Effector memory CD4-positive, alpha-beta T cell (primary cell): ENCODE measurements around the gene LRRC7.

Experiments
- DNase-seq, 3 donors: peaks; one replicate each; pipeline ENCODE4 v3.0.0-alpha.2; 2020
- H3K27ac ChIP-seq: 2 replicates; pipeline ENCODE4 v1.7.0; 2013; ENCODE audit warnings: mild to moderate bottlenecking, low read length, moderate library complexity; ENCODE audit not compliant: insufficient read depth, poor library complexity, severe bottlenecking
- H3K27me3 ChIP-seq: replicated peaks from 2 replicates; pipeline ENCODE4 v1.7.0; 2013; ENCODE audit warnings: mild to moderate bottlenecking, low read length; ENCODE audit not compliant: insufficient read depth, control insufficient read depth, poor library complexity, severe bottlenecking
- H3K36me3 ChIP-seq: 2 replicates; pipeline ENCODE4 v1.7.0; 2013; ENCODE audit warnings: mild to moderate bottlenecking, low read length, moderate library complexity; ENCODE audit not compliant: control insufficient read depth, insufficient read depth
- H3K4me1 ChIP-seq: 2 replicates; pipeline ENCODE4 v1.7.0; 2013; ENCODE audit warnings: low read length, mild to moderate bottlenecking; ENCODE audit not compliant: control insufficient read depth, insufficient read depth, poor library complexity, severe bottlenecking
- H3K4me3 ChIP-seq: 2 replicates; pipeline ENCODE4 v1.7.0; 2013; ENCODE audit warnings: low read length, low read depth, mild to moderate bottlenecking; ENCODE audit not compliant: insufficient read depth, poor library complexity, severe bottlenecking
- H3K9me3 ChIP-seq: 2 replicates; pipeline ENCODE4 v1.7.0; 2013; ENCODE audit warnings: mild to moderate bottlenecking, low read length, moderate library complexity; ENCODE audit not compliant: control insufficient read depth

Gene LRRC7

DNA sequence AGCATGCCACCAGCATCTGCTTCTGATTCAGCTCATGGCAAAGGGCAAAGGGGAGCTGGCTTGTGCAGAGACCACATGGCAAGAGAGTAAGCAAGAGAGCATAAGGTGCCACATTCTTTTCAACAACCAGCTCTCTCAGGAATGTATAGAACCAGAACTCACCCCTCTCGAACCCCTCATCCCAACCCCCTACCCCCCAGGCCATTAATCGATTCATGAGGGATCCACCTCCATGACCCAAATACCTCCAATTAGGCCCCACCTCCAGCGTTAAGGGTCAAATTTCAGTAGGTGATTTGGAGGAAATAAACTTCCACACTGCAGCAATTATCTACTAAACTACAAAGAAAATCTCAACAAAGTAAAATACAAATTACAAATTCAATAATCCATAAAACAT, 32.2 kb upstream of the LRRC7 start:
- no peaks in the 10 kb centered on the region for H3K4me1 ChIP-seq
- no peaks in the 10 kb centered on the region for H3K9me3 ChIP-seq
- H3K27ac ChIP-seq: no peak overlapping the region
- no peaks in the 10 kb centered on the region for H3K36me3 ChIP-seq
- no peak overlapping the region for H3K4me3 ChIP-seq
- no peaks in the 10 kb centered on the region for H3K27me3 ChIP-seq
- DNase-seq: no peak

DNA sequence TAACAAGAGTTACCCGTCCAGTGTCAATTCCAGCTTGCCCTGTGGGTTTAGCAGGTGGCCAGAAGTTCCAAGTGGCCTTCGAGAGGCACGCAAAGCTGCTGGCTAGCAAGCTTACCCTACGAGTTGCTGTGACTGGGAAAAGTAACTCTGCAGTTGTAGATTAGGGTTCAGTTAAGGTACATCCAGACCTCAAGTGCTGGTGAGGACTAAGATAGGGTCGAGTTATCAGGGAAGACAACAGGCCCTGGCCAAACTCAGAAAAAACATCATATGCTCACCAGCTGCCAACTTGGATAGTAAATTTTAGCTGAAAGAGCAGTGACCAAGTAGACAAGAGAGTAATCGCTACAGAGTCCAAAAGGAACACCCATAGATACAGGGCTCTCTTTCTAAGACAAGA, 27.7 kb upstream of the LRRC7 start:
- DNase-seq: no peak
- H3K4me1 ChIP-seq: no peaks in the 10 kb centered on the region
- no peak overlapping the region for H3K27ac ChIP-seq
- no peak overlapping the region for H3K4me3 ChIP-seq
- H3K27me3 ChIP-seq: no peaks in the 10 kb centered on the region
- H3K36me3 ChIP-seq: no peaks in the 10 kb centered on the region
- H3K9me3 ChIP-seq: no peaks in the 10 kb centered on the region

DNA sequence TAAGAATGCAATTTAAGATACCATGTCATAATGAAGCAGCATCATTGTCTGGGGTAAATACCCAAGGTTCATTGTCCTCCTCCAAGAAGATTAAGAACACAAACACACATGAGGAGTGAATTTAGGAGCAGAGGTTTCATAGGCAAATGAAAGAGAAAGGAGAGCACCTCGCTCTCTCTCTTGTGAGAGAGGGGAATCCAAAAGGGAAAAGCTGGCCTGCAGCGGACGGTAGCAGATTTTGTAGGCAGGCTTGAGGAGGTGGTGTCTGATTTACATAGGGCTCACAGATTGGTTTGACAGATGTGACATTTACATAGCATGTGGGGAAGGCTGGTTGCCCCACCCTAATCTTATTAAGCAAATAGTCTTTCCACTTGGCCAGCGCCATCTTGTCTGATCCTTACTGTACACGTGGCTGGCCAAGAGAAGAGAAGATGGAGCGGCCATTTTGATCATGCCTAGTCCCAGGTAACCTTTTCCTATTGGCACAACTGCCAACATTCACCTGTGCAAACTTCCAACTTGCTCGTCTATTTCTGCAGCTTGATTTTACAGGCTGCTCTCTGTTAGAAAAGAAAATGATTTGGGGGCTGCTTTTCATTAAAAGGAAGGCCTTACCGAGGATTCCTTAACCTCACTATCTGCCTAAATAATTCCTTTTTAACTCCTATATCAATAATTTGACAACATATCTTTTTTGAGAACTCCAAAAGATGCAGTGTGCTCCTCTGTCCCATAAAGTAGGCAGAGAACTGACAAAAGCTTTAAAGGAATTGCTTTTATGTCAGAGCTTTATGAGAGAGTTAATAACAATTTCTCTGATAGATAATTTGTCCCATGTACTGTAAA, 16.0 kb upstream of the LRRC7 start:
- Histone ChIP-seq H3K27ac (no peak overlapping the region), H3K4me1 (no peaks in the 10 kb centered on the region), H3K27me3 (no peaks in the 10 kb centered on the region), H3K4me3 (no peak overlapping the region), H3K36me3 (no peaks in the 10 kb centered on the region), H3K9me3 (no peaks in the 10 kb centered on the region)
- no peak for DNase-seq

DNA sequence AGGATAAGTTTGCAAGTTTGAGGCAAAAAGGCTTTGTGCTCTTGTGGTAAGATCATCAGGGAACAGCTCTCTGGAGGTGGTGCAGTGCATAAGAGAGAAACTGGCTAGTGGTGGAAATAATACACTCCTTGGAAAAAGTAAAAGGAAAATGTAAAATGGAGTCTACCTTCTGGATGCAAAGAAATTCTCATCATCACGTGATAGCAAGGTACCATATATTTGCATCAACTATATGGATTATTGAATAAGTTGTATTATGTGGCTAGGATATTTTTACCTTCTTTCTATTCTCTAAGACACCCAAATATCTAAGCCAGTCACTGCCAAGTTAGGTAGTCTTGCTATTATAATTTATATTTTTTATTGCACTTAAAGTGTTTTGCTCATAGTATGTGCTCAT, 14.0 kb upstream of the LRRC7 start:
- Histone ChIP-seq H3K4me1 (no peaks in the 10 kb centered on the region), H3K27me3 (no peaks in the 10 kb centered on the region), H3K27ac (no peak overlapping the region), H3K9me3 (no peaks in the 10 kb centered on the region), H3K4me3 (no peak overlapping the region), H3K36me3 (no peaks in the 10 kb centered on the region)
- no peak for DNase-seq

DNA sequence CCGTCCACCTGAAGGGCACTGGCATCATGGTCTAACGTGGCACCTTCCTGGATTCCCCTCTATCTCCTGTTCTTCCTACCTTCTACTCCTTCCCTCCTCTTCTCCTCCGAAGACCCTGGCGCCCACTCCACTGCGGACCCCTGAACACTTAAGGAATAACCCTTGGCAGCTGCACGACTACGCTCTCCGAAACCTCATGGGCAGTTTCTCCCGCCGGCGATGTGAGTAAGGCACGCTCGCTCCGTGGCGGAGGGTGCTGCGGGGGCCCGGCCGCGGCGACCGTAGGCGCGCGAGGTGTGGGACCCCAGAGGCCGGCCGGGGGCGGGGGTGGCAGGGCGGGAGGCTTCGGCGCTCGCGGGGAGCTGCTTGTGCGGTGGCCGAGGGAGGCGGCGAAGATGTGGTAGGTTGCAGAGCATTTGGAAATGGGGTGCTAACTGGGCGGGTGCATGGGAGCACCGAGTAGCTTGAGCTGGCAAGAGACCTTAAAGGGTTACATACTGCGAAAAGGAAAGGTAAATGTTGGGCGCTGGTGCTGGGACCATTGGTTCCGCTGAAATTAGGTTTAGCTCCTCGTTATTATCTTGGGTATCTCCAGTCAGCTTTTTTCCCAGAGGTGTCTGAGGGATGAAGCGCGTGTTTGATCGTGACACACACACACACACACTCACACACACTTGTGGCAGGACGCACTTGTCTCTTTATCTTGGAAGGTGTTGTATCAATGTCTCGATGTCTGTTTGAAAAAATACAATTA, 876 bp downstream of the LRRC7 start:
- DNase-seq: no peak
- no peaks in the 10 kb centered on the region for H3K4me1 ChIP-seq

DNA sequence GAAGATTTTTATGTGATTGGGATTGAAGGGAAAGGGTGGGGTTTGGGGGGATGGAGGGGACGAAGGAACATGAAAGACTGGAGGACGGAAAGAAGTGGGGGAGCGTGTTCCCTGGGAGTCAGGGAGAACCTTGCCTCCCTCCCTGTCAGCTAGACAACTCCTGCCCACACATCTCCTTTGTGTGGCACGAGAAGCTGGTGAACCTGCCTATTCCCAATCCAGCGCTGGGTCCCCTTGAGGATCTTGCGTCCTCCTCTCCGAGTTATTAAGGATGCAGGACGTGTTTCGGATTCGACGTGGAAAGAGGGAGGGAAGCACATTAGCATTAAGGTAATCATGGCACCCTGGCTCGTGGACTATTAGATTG, 1.4 kb downstream of the LRRC7 start:
- Histone ChIP-seq H3K27ac (no peak overlapping the region), H3K4me1 (no peaks in the 10 kb centered on the region), H3K9me3 (no peaks in the 10 kb centered on the region), H3K4me3 (no peak overlapping the region), H3K27me3 (no peaks in the 10 kb centered on the region), H3K36me3 (no peaks in the 10 kb centered on the region)
- DNase-seq: no peak

More for the DNA sequence above, 876 bp downstream of the LRRC7 start:
- Histone ChIP-seq H3K9me3 (no peaks in the 10 kb centered on the region), H3K27ac (no peak overlapping the region), H3K27me3 (no peaks in the 10 kb centered on the region), H3K4me3 (no peak overlapping the region), H3K36me3 (no peaks in the 10 kb centered on the region)

DNA sequence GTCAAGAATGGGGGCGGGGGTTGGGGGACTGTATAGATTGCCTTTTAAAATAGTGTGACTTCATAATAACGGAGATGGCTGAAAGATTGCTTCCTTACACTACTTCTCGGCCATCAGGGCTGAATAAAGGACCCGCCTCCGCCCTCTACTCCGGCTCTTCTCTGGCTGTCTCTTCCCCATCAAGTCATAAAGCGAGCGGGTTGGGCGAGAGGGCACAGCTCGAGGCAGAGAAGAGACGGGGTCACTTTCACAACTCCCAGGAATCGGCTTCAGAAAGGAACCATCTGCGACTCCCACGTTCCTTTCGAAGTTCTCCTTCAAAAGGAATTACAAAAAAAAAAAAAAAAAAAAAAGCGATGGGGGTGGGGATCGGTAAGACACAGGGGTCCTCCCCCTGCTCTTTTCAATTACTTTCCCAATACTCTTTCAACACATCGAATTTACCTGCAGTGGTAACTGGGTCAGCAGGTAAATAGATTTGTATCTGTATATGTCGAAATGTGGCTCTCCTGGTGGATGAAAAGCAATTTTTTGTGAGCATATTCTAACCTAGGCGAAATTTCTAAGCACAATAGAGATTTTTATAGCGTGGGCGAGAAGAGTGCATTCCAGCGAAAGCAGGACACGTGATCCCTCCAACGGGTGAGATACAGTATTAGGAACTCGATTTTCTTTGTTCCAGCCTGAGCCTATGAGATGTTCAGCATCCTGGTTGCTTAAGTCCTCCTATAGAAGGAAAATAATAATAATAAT, 2.0 kb downstream of the LRRC7 start:
- no peak for DNase-seq
- Histone ChIP-seq H3K27me3 (no peaks in the 10 kb centered on the region), H3K36me3 (no peaks in the 10 kb centered on the region), H3K4me3 (no peak overlapping the region), H3K9me3 (no peaks in the 10 kb centered on the region), H3K4me1 (no peaks in the 10 kb centered on the region), H3K27ac (no peak overlapping the region)

DNA sequence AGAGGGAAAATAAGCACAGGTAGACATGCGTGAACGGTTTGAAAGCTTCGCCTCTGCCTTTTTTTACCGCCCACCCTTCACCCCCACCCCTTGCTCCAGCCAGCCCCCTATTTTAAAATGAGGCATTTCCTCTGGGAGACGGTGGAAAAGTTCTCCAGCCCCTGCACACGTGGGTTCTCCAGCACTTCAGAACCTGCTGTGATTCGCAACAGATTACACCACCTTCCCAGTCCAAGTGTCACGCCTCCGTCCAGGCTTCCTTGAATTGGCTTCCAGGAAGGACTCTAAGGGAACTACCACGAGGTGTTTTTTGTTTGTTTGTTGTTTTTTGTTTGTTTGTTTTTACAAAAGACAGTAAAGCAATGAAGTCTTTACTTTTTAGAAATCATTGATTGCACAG, 2.6 kb downstream of the LRRC7 start:
- Histone ChIP-seq H3K27ac (no peak overlapping the region), H3K4me3 (no peak overlapping the region), H3K27me3 (no peaks in the 10 kb centered on the region), H3K36me3 (no peaks in the 10 kb centered on the region), H3K4me1 (no peaks in the 10 kb centered on the region), H3K9me3 (no peaks in the 10 kb centered on the region)
- DNase-seq: no peak

DNA sequence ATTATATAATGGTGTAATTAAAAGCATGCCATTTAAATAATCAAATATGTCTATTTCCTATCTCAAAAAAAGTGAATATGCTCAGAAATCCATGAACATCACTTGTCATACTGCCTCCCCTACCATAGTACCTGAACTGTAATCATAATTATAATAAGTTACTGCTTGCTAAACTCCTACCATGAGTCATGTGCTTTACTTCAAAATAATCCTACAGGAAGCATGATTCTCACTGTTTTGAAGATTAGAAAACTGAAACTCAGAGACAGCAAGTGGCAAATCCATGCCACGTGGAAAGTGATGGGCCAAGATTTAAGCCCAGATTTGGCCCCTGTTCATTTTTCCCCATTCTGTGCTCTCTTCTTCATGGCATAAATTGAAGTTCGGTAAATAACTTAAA, 5.2 kb downstream of the LRRC7 start:
- Histone ChIP-seq H3K4me1 (no peaks in the 10 kb centered on the region), H3K36me3 (no peaks in the 10 kb centered on the region), H3K27ac (no peak overlapping the region), H3K9me3 (no peaks in the 10 kb centered on the region), H3K27me3 (no peaks in the 10 kb centered on the region), H3K4me3 (no peak overlapping the region)
- no peak for DNase-seq

DNA sequence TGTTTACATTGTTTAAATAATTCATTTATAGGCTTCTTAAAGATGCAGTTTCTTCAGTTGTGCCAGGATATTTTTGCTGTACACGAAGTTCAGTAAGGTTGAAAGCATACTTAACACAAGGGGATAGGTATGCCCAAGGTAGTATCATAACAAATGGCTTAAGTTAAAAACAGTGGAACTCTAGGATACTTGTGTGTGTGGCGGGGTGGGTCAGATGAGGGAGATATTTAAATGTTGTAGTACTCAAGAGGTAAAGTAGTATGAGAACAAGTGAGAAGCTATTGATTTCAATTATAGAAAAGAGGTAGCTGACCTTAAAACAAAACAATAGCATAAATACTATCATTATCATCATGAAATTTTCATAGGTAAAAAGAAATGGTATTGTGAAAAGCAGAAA, 6.2 kb downstream of the LRRC7 start:
- DNase-seq: no peak
- Histone ChIP-seq H3K4me1 (no peaks in the 10 kb centered on the region), H3K36me3 (no peaks in the 10 kb centered on the region)

More for the DNA sequence above, 6.2 kb downstream of the LRRC7 start:
- Histone ChIP-seq H3K9me3 (no peaks in the 10 kb centered on the region), H3K27me3 (no peaks in the 10 kb centered on the region), H3K4me3 (no peak overlapping the region), H3K27ac (no peak overlapping the region)
